Measurements from ENCODE around the gene SDR39U1. TPM values are rescaled to one million over a fixed set of nuclear protein-coding genes. Genes with fewer than 3 reads are reported as not detected.

Gene SDR39U1
- total RNA-seq, 6 experiments from 2014 or later: 24.9 to 32.8 (median 28.3) TPM

GRCh38 chr14:24443053-24443665, 583 bp upstream of the SDR39U1 start:
- intact Hi-C loops (cut with DNase I): no loop called here
- H3K36me3 ChIP-seq: peaks cover 0 to 25% (median 8%) of the 10 kb centered on the region in 4 donors
- H3K4me3 ChIP-seq: peak overlapping the region; percentile 61 to 72 (median 70)
- ATAC-seq: no peak
- H3K27me3 ChIP-seq: no peaks in the 10 kb centered on the region
- H3K9me3 ChIP-seq: no peaks in the 10 kb centered on the region
- TF ChIP-seq POLR2A (IDR thresholded peaks at IDR 0.05) (no peak), CTCF (IDR thresholded peaks at IDR 0.05) (no peak)
- H3K27ac ChIP-seq: peak overlapping the region; percentile 73 to 99 (median 98)
- H3K4me1 ChIP-seq: peaks cover 0 to 11% (median 4%) of the 10 kb centered on the region in 4 donors
- no peak for DNase-seq
- 2% methylated on average over 6 of the region's 7 CpGs for WGBS (ENCODE audit: insufficient coverage, low coverage, low lambda C conversion rate, missing lambda C conversion rate)

GRCh38 chr14:24441904-24442239, 704 bp downstream of the SDR39U1 start:
- H3K4me3 ChIP-seq: peak overlapping the region; percentile 61 to 72 (median 70)
- peak overlapping the region; percentile 98 to 99 (median 99) for H3K27ac ChIP-seq
- peaks cover 0 to 38% (median 13%) of the 10 kb centered on the region in 4 donors for H3K36me3 ChIP-seq
- ATAC-seq (no peak), DNase-seq (no peak)
- no peaks in the 10 kb centered on the region for H3K9me3 ChIP-seq
- intact Hi-C loops (cut with DNase I): no loop called here
- peaks cover 0 to 17% (median 4%) of the 10 kb centered on the region in 4 donors for H3K4me1 ChIP-seq
- WGBS (ENCODE audit: insufficient coverage, low coverage, low lambda C conversion rate, missing lambda C conversion rate): under 1% methylated on average over 12 of the region's 12 CpGs
- H3K27me3 ChIP-seq: no peaks in the 10 kb centered on the region
- TF ChIP-seq POLR2A (IDR thresholded peaks at IDR 0.05): no peak
- TF ChIP-seq CTCF (IDR thresholded peaks at IDR 0.05): peak in 1 of 4 donors; percentile 2

- TF ChIP-seq POLR2A (IDR thresholded peaks at IDR 0.05): no peak
- TF ChIP-seq CTCF (IDR thresholded peaks at IDR 0.05): no peak
- 54% methylated on average over 5 of the region's 5 CpGs for WGBS (ENCODE audit: insufficient coverage, low coverage, low lambda C conversion rate, missing lambda C conversion rate)
- intact Hi-C loops (cut with DNase I): no loop called here
- H3K4me1 ChIP-seq: peaks cover 0 to 17% (median 4%) of the 10 kb centered on the region in 4 donors
- peaks cover 0 to 40% (median 13%) of the 10 kb centered on the region in 4 donors for H3K36me3 ChIP-seq
- no peak for DNase-seq
- peak overlapping the region in 2 of 3 donors; percentile 98 to 99 for H3K27ac ChIP-seq
- H3K9me3 ChIP-seq: no peaks in the 10 kb centered on the region
- ATAC-seq: no peak
- H3K27me3 ChIP-seq: no peaks in the 10 kb centered on the region
- peak overlapping the region; percentile 61 to 72 (median 70) for H3K4me3 ChIP-seq
Measured at GRCh38 chr14:24441485-24441884, 1.1 kb downstream of the SDR39U1 start.

- intact Hi-C loops (cut with DNase I): no loop called here
- H3K27ac ChIP-seq: no peak overlapping the region
Measured at GRCh38 chr14:24440606-24441399, 1.8 kb downstream of the SDR39U1 start.

More at GRCh38 chr14:24440606-24441399, 1.8 kb downstream of the SDR39U1 start:
- 80% methylated on average over 2 of the region's 8 CpGs for WGBS (ENCODE audit: insufficient coverage, low coverage, low lambda C conversion rate, missing lambda C conversion rate)
- peaks cover 0 to 47% (median 16%) of the 10 kb centered on the region in 4 donors for H3K36me3 ChIP-seq
- DNase-seq: no peak
- H3K27me3 ChIP-seq: no peaks in the 10 kb centered on the region
- H3K4me1 ChIP-seq: peaks cover 0 to 17% (median 4%) of the 10 kb centered on the region in 4 donors
- H3K4me3 ChIP-seq: no peak overlapping the region
- TF ChIP-seq CTCF (IDR thresholded peaks at IDR 0.05) (no peak), POLR2A (IDR thresholded peaks at IDR 0.05) (no peak)
- no peaks in the 10 kb centered on the region for H3K9me3 ChIP-seq
- ATAC-seq: no peak

Data from right lobe of liver (tissue), 6 donors.